T-helper 1 cell treated with Interleukin-12 subunit alpha and Interleukin-12 subunit beta and Interleukin-4 antibody, amounts not matched to agents 30 μg/mL and 1 μg/mL, for 36 hours (primary cell): ENCODE data around the gene SV2C.
"Not testable (repeated sequence)": the region's sequence is repeated elsewhere in the genome, so short reads cannot be mapped to it uniquely, and the experiment has no call there.

Experiments
- H3K27ac Mint-ChIP-seq: one replicate; pipeline ENCODE4 v1.8.0; 2021; ENCODE audit warnings: mild to moderate bottlenecking, mixed read lengths
- H3K27me3 Mint-ChIP-seq: one replicate; pipeline ENCODE4 v1.8.0; 2021; ENCODE audit warnings: low read depth, mixed read lengths
- H3K36me3 Mint-ChIP-seq: one replicate; pipeline ENCODE4 v1.8.0; 2021; ENCODE audit warnings: low read depth, mixed read lengths
- H3K4me1 Mint-ChIP-seq: one replicate; pipeline ENCODE4 v1.8.0; 2021; ENCODE audit warnings: low read depth, mixed read lengths
- H3K4me3 Mint-ChIP-seq: one replicate; pipeline ENCODE4 v1.8.0; 2021; ENCODE audit warnings: mild to moderate bottlenecking, moderate library complexity, mixed read lengths
- H3K9me3 Mint-ChIP-seq: one replicate; pipeline ENCODE4 v1.8.0; 2021; ENCODE audit warnings: mixed read lengths

Gene SV2C

DNA sequence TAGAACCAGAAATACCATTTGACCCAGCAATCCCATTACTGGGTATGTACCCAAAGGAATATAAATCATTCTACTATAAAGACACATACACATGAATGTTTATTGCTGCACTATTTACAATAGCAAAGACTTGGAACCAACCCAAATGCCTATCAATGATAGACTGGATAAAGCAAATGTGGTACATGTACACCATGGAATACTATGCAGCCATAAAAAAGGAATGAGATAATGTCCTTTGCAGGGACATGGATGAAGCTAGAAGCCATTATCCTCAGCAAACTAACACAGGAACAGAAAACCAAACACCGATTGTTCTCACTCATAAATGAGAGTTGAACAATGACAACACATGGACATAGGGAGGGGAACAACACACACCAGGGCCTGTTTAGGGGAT lies 240.3 kb downstream of the SV2C start:
- Mint-ChIP-seq H3K9me3 (peaks cover 19% of the 10 kb centered on the region), H3K36me3 (peaks cover 22% of the 10 kb centered on the region), H3K4me1 (peaks cover 54% of the 10 kb centered on the region)
- H3K27ac Mint-ChIP-seq, H3K27me3 Mint-ChIP-seq, H3K4me3 Mint-ChIP-seq: not testable (repeated sequence)

DNA sequence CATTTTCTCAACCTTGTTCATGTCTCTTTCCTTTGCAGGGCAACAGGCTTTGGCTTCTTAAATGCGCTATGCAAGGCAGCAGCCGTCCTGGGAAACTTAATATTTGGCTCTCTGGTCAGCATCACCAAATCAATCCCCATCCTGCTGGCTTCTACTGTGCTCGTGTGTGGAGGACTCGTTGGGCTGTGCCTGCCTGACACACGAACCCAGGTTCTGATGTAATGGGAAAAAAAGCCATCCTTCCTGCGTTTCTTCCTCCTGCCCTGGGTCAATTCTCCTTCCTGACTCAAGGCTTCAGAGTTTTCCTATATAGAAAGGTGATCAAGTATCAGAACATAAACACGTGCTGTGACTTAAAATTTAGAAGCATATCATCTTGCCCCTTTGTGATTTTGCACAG lies 242.1 kb downstream of the SV2C start:
- Mint-ChIP-seq H3K4me1 (peaks cover 58% of the 10 kb centered on the region), H3K9me3 (peaks cover 19% of the 10 kb centered on the region), H3K27me3 (no peaks in the 10 kb centered on the region), H3K27ac (peak overlapping the region; percentile 94), H3K36me3 (peaks cover 18% of the 10 kb centered on the region), H3K4me3 (peak overlapping the region; percentile 63)

DNA sequence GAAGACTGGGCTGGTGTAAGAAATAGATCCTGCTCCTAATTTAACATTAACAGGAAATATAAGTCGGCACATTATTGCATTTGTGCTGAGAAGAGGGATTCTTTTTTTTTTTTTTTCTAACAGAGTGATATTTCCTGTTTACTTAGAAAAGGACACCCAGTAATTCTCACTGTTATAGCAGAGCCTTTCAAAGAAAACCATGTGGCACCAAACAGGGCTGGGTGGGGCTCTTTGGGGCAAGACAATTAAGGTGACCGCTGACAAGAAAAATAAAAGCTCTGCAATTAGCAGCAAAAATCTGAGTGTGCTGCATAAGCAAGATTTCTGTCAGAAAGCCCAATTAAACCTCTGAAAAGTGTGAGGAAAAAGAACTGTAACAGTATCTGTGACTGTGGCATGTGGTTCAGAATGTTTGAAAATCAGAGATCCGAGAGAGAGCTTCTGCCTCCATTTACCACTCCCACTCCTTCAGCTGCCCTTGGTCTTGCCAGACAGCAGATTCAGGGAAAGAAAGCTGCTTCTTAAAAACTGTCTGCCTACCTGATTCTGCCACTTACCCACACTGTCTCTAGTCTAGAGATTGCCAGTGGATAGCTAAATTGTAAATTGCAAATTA lies 242.8 kb downstream of the SV2C start:
- H3K4me1 Mint-ChIP-seq = peaks cover 61% of the 10 kb centered on the region
- H3K4me3 Mint-ChIP-seq = peak overlapping the region; percentile 63
- no peaks in the 10 kb centered on the region for H3K27me3 Mint-ChIP-seq
- peak overlapping the region; percentile 94 for H3K27ac Mint-ChIP-seq
- H3K36me3 Mint-ChIP-seq = peaks cover 18% of the 10 kb centered on the region
- H3K9me3 Mint-ChIP-seq = peaks cover 19% of the 10 kb centered on the region

DNA sequence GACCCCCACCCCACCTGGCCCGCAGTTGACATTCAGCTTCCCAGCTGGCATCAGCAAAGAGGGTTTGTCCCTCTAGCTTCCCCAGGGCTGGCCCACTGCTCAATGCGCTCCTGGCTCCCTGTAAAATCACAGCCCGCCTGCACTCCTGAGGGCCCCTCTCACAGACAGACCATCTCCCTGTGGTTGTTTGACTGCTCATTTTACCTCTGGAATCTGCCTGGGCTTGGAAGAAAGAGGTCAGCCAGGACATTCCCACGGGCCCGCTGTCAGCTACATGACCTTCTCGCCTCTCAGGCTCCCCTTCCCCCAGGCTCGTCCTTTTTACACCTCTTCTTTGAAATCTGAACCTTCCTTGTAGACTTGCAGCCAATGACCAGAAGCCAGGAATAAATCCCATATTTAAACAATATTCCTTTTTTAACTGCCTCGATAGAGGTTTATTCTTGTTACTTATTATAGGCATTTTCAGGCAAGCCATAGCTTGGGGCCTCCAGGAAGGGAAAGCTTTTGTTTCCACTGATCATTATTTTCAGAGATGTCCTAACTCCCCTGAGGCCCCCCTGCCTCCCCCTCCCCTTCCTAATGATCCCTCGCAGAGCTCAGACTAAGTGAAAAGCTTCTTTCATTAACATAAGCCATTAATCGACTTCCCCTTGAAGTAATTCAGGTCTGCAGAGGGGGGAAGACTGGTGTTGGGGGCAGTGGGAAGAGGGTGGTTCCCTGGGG lies 243.6 kb downstream of the SV2C start:
- Mint-ChIP-seq H3K4me1 (peaks cover 68% of the 10 kb centered on the region), H3K4me3 (peak overlapping the region; percentile 63)

DNA sequence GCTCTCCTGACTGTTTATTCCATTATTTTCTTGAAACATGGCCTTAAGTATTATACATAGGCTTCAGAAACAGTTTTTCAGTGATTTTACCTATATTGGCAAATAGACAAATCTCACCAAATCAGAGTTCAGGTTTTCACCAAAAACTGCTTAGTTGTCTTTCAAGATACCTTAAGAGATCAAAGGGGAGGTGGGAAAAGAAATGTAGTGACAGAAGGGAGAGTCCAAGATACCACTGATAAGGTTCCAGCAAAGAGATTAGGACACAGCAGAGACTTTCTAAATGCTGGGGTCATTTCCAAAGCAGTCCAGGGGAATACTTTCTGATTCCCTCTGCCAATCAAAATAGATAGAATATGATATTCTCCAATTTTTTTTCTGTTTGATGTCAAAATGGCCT lies 246.2 kb downstream of the SV2C start:
- H3K4me3 Mint-ChIP-seq = no peak overlapping the region
- peaks cover 81% of the 10 kb centered on the region for H3K4me1 Mint-ChIP-seq
- H3K9me3 Mint-ChIP-seq = no peaks in the 10 kb centered on the region
- H3K27me3 Mint-ChIP-seq = no peaks in the 10 kb centered on the region
- peak overlapping the region; percentile 16 for H3K27ac Mint-ChIP-seq
- H3K36me3 Mint-ChIP-seq = peaks cover 5% of the 10 kb centered on the region

More for the DNA sequence above, 243.6 kb downstream of the SV2C start:
- Mint-ChIP-seq H3K9me3 (peaks cover 19% of the 10 kb centered on the region), H3K27me3 (no peaks in the 10 kb centered on the region), H3K36me3 (peaks cover 18% of the 10 kb centered on the region), H3K27ac (peak overlapping the region; percentile 94)

DNA sequence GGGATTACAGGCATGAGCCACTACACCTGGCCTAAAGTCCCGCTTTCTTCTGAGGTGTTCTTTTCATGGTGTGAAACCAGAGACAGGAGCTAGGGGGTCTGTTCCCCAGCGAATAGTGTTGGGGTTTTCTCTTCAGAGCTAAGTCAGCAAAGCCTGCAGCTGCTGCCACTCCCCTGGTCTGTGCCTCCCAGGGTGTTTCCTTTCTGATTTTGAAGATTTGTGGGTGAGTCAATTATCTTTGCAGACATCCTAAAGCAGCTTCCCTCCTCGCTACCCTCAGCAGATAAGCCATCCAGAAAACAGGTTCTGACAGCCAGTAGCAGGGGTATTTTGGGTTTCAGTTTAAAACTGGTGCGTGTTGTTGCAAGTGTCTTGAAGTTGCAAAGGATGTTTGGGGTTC lies 247.9 kb downstream of the SV2C start:
- peaks cover 70% of the 10 kb centered on the region for H3K4me1 Mint-ChIP-seq
- peak overlapping the region; percentile 71 for H3K4me3 Mint-ChIP-seq
- no peaks in the 10 kb centered on the region for H3K9me3 Mint-ChIP-seq
- H3K27me3 Mint-ChIP-seq = no peaks in the 10 kb centered on the region
- H3K36me3 Mint-ChIP-seq = peaks cover 9% of the 10 kb centered on the region
- peak overlapping the region; percentile 93 for H3K27ac Mint-ChIP-seq

DNA sequence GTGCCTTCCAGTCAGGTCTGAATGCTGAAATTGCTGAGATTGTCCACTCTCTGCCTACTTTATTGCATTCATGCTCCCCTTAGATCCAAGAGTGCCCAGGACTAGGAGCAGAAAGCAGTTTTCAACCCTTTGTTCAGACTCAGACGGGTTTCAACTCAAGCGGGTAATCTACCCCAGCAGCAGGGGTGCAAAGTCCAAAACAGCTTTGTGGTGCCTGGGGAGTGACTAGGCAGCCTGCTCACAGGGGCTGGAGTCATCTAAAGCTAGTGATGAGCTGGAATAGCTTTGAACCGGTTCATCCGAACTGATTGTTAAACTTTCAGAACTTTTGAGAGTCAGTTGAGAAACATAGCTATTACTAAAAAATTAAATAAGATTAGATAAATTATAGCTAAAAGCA lies 248.9 kb downstream of the SV2C start:
- Mint-ChIP-seq H3K4me1 (peaks cover 63% of the 10 kb centered on the region), H3K27ac (peak overlapping the region; percentile 93), H3K36me3 (peaks cover 9% of the 10 kb centered on the region), H3K4me3 (no peak overlapping the region), H3K9me3 (no peaks in the 10 kb centered on the region), H3K27me3 (no peaks in the 10 kb centered on the region)

GRCh38 chr5:76332611-76333205 lies 249.5 kb downstream of the SV2C start:
- Mint-ChIP-seq H3K4me3 (no peak overlapping the region), H3K4me1 (peaks cover 62% of the 10 kb centered on the region), H3K27me3 (no peaks in the 10 kb centered on the region), H3K27ac (peak overlapping the region; percentile 65), H3K36me3 (peaks cover 9% of the 10 kb centered on the region), H3K9me3 (no peaks in the 10 kb centered on the region)

DNA sequence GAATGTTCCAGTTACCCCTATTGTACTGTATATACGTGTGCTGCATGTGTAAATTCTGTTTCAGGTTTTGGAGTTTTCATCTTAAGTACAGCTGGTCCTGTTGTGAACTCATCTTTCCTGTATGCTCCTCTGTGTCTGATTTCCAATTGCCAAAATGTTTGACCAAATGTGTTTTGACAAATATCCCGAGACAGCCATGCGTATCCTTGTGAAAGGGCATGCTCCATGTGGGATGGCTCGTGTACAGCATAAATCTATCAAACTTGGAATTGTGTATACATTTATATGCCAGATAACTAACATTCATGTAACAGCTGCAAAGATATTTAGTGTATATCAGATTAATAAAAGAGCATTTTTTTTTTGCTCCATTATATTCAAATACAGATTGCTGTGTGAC lies 250.4 kb downstream of the SV2C start:
- peaks cover 61% of the 10 kb centered on the region for H3K4me1 Mint-ChIP-seq
- peak overlapping the region; percentile 9 for H3K27ac Mint-ChIP-seq
- peaks cover 4% of the 10 kb centered on the region for H3K36me3 Mint-ChIP-seq

DNA sequence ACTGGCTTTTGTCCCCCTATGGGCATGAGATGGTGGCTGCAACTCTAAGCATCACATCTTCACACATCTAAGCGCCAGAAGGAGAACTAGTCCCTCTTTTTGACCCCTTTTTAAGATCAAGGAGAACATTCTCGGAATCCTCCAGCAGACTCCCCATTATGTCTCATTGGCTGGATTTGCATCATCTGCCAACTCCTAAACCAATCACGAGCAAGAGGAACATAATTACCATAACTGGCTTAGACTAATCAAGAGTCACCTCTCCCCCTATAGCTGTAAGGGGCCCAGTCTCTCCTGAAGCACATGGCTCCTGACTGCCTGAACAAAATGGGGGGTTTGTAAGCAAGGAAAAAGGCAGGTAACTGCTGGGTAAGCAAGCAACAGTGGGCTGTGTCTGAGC lies 251.4 kb downstream of the SV2C start:
- no peak overlapping the region for H3K4me3 Mint-ChIP-seq
- no peak overlapping the region for H3K27ac Mint-ChIP-seq
- H3K4me1 Mint-ChIP-seq = peaks cover 54% of the 10 kb centered on the region
- H3K27me3 Mint-ChIP-seq = no peaks in the 10 kb centered on the region
- no peaks in the 10 kb centered on the region for H3K9me3 Mint-ChIP-seq
- H3K36me3 Mint-ChIP-seq = peaks cover 4% of the 10 kb centered on the region

More for the DNA sequence above, 250.4 kb downstream of the SV2C start:
- no peaks in the 10 kb centered on the region for H3K9me3 Mint-ChIP-seq
- no peak overlapping the region for H3K4me3 Mint-ChIP-seq
- H3K27me3 Mint-ChIP-seq = no peaks in the 10 kb centered on the region

DNA sequence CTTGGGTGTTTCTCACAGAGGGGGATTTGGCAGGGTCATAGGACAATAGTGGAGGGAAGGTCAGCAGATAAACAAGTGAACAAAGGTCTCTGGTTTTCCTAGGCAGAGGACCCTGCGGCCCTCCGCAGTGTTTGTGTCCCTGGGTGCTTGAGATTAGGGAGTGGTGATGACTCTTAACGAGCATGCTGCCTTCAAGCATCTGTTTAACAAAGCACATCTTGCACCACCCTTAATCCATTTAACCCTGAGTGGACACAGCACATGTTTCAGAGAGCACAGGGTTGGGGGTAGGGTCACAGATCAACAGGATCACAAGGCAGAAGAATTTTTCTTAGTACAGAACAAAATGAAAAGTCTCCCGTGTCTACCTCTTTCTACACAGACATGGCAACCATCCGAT lies 252.3 kb downstream of the SV2C start:
- H3K27ac Mint-ChIP-seq, H3K36me3 Mint-ChIP-seq: not testable (repeated sequence)

GRCh38 chr5:76336253-76336809 lies 253.1 kb downstream of the SV2C start:
- not testable (repeated sequence) for H3K27me3 Mint-ChIP-seq, H3K36me3 Mint-ChIP-seq, H3K27ac Mint-ChIP-seq, H3K9me3 Mint-ChIP-seq, H3K4me3 Mint-ChIP-seq
- peaks cover 38% of the 10 kb centered on the region for H3K4me1 Mint-ChIP-seq

More for the DNA sequence above, 252.3 kb downstream of the SV2C start:
- not testable (repeated sequence) for H3K4me3 Mint-ChIP-seq, H3K27me3 Mint-ChIP-seq, H3K9me3 Mint-ChIP-seq
- H3K4me1 Mint-ChIP-seq = peaks cover 46% of the 10 kb centered on the region

DNA sequence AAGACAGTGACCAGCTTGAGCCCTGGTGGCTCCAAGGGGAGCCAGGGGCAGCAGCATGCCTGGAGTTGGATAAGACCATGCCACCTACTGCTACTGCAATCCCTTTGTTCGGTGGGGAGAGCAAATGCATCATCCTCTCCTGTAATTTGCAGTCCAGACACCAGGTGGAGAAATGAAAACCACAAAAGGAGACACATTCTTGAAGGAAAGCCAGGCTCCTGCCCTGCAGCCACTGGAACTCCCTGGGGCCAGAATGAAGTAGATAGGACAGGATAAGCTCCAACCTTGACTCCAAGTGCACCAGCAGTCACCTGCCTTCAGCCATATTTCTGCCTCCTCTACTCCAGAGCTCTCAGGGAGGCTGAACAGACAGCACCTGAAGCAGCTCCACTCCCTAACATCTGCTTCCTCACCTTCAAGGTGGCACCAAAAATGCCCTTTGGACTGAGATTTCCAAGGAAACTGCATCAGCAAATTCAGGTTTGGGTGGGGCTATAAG lies 254.8 kb downstream of the SV2C start:
- no peaks in the 10 kb centered on the region for H3K27me3 Mint-ChIP-seq
- H3K9me3 Mint-ChIP-seq = no peaks in the 10 kb centered on the region
- no peak overlapping the region for H3K4me3 Mint-ChIP-seq
- peaks cover 4% of the 10 kb centered on the region for H3K36me3 Mint-ChIP-seq
- peaks cover 29% of the 10 kb centered on the region for H3K4me1 Mint-ChIP-seq
- no peak overlapping the region for H3K27ac Mint-ChIP-seq

DNA sequence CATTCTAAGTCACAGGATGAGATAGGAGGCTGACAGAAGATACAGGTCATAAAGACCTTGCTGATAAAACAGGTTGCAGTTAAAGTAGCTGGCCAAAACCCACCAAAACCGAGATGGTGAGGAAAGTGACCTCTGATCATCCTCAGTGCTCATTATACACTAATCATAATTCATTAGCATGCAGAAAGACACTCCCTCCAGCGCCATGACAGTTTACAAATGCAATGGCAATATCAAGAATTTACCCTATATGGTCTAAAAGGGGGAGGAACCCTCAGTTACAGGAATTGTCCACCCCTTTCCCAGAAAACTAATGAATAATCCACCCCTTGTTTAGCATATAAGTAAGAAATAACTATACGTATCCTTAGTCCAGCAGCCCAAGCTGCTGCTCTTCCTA lies 256.7 kb downstream of the SV2C start:
- Mint-ChIP-seq H3K9me3 (no peaks in the 10 kb centered on the region), H3K4me3 (no peak overlapping the region), H3K4me1 (peaks cover 23% of the 10 kb centered on the region), H3K36me3 (peaks cover 4% of the 10 kb centered on the region), H3K27me3 (no peaks in the 10 kb centered on the region), H3K27ac (no peak overlapping the region)
